ENCODE results near the gene RBM15B. TPM values are rescaled to one million over a fixed set of nuclear protein-coding genes. Genes with fewer than 3 reads are reported as not detected.

RBM15B gene
- polyA plus RNA-seq, 4 donors, result 34.7 to 47.0 (median 41.2) TPM

DNA sequence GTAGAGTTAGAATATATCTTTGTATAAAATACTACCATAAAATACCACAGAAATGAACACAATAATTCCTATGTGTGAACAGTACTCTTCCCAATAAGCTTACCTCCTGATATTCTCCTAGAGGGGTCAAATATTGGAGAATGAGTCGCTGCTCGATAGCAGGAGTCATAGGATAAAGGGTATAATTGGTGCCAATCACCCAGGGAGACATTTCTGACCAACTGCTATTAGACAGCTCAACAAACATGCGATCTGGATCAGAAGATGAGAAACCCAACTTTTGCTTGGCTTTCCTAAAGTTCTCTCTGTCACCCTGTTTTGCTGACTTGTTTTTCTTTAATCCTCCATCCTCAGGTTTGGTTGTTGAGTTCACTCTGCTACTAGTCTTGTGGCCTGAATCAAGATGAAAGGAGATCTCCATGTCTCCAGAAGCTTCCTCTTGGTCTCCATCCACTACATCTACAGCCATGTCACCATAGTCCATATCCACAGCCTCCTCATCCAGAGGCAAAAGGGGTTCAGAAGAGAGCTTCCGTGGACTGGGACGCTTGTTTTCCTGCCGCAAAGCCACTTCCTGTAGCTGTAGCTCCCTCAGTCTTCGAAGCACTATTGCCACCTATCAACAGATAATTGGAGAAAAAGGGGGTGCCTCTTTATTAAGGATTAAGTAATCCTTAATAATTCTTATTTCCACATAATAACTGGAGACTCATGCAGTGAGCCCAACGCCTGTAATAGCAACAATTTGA, 50.4 kb downstream of the RBM15B start:
- DNase-seq (ENCODE audit: low read depth in 4 of 4, low spot score in 2 of 4), result no peak

- no peak for DNase-seq (ENCODE audit: low read depth in 4 of 4, low spot score in 2 of 4)
These were observed 54.6 kb downstream of the RBM15B start for GRCh38 chr3:51445544-51446280.

Other genes starting within 250 kb of the RBM15B start
- gene MANF, start 6.0 kb upstream of the RBM15B start, polyA plus RNA-seq (ENCODE audit: insufficient read length in 4 of 4), result 100 to 1,000 TPM; 120 to 144 (median 127) TPM
- gene DCAF1, start 108.7 kb downstream of the RBM15B start, polyA plus RNA-seq (ENCODE audit: insufficient read length in 4 of 4), result 10 to 100 TPM; 27.1 to 30.8 (median 30.0) TPM
- 10 to 100 TPM; 12.7 to 18.7 (median 15.3) TPM for gene RAD54L2, start 147.4 kb downstream of the RBM15B start, polyA plus RNA-seq (ENCODE audit: insufficient read length in 4 of 4)

Data from left renal cortex interstitium (tissue), 4 donors.